Measurements from ENCODE around the gene C9orf72. TPM values are rescaled to one million over a fixed set of nuclear protein-coding genes. Genes with fewer than 3 reads are reported as not detected.

Gene C9orf72
- polyA plus RNA-seq, 1 donor (not counting 4 experiments of a cell fraction or from before 2014, with no cell fraction given), result 7.7 TPM

DNA sequence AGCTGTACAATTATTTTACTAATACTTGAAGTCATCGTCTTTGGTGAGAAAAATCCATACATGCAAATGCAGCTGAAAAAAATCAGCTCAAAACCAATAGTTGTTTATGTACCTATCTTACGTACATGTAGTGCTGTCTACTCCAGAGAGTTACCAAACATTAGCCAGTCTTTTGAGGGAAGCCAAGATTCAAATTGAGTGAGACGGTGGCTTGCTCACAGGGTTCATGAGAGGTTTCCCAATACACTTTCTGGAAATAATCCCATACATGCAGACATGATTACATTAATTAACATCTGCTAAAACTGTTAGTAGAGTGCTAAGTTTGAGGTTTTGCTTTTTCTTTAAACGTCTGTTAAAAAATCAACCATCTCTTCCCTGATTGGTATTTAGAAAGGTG, 2.3 kb downstream of the C9orf72 start:
- Histone ChIP-seq H3K4me2 (ENCODE audit: control insufficient read depth, extremely low read depth, insufficient read depth, low read depth, low read length) (no peak overlapping the region), H3K9ac (ENCODE audit: control insufficient read depth, extremely low read depth, insufficient read depth, low read length) (no peak overlapping the region), H3K9me1 (ENCODE audit: control insufficient read depth, extremely low read depth, insufficient read depth, low read length) (no peaks in the 10 kb centered on the region), H3K27ac (ENCODE audit: control insufficient read depth, insufficient read depth, low read length) (no peak overlapping the region), H3K79me2 (ENCODE audit: control insufficient read depth, insufficient read depth, low read length) (peaks cover 2% of the 10 kb centered on the region), H4K20me1 (ENCODE audit: control insufficient read depth, extremely low read depth, insufficient read depth, low read length) (no peaks in the 10 kb centered on the region), H2AFZ (ENCODE audit: control insufficient read depth, low read length) (no peak overlapping the region), H3K27me3 (ENCODE audit: control insufficient read depth, extremely low read depth, insufficient read depth, low read length) (no peaks in the 10 kb centered on the region), H3K4me3 (ENCODE audit: control insufficient read depth in 2 of 3, extremely low read depth in 1 of 3, insufficient read depth in 2 of 3, low read depth in 1 of 3, low read length in 3 of 3) (no peak overlapping the region), H3K9me3 (ENCODE audit: control insufficient read depth, low read depth, low read length) (no peaks in the 10 kb centered on the region), H3K36me3 (ENCODE audit: control insufficient read depth in 2 of 2, extremely low read depth in 1 of 2, insufficient read depth in 2 of 2, low read length in 2 of 2) (peaks cover 0 to 2% of the 10 kb centered on the region in 2 experiments), H3K4me1 (ENCODE audit: control insufficient read depth, extremely low read depth, insufficient read depth, low read length) (peaks cover 9% of the 10 kb centered on the region)
- FAIRE-seq, result no peak
- no peak for TF ChIP-seq EZH2 (IDR thresholded peaks at IDR 0.05; ENCODE audit: low read length)
- TF ChIP-seq, protein P1, sequence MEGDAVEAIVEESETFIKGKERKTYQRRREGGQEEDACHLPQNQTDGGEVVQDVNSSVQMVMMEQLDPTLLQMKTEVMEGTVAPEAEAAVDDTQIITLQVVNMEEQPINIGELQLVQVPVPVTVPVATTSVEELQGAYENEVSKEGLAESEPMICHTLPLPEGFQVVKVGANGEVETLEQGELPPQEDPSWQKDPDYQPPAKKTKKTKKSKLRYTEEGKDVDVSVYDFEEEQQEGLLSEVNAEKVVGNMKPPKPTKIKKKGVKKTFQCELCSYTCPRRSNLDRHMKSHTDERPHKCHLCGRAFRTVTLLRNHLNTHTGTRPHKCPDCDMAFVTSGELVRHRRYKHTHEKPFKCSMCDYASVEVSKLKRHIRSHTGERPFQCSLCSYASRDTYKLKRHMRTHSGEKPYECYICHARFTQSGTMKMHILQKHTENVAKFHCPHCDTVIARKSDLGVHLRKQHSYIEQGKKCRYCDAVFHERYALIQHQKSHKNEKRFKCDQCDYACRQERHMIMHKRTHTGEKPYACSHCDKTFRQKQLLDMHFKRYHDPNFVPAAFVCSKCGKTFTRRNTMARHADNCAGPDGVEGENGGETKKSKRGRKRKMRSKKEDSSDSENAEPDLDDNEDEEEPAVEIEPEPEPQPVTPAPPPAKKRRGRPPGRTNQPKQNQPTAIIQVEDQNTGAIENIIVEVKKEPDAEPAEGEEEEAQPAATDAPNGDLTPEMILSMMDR (optimal IDR thresholded peaks at IDR 0.05 in 1 of 3, IDR thresholded peaks at IDR 0.05 in 1 of 3, conservative IDR thresholded peaks at IDR 0.05 in 1 of 3; ENCODE audit: extremely low read depth in 1 of 3, insufficient read depth in 2 of 3, low read length in 3 of 3), result no peak
- dilution Hi-C loops (cut with MboI; ENCODE audit: extremely low pct_ligation_motif_present, low sequenced_read_pairs), result no loop called here
- no peak for DNase-seq (ENCODE audit: low read depth, low spot score)

DNA sequence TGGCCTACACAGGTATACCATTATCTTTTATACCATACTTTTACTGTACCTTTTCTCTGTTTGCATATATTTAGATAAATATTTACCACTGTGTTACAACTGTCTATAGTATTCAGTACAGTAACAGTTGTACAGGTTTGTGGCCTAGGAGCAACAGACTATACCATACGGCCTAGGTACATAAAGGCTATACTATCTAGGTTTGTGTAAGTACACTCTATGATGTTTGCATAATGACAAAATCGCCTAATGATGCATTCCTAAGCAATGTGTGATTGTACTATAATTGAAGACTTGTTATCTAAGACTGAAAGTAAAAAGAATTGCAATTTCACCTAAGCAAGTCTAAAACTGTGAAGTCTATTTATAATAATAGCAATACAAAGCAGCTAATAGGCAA, 3.9 kb downstream of the C9orf72 start:
- peaks cover 6% of the 10 kb centered on the region for H3K4me1 ChIP-seq (ENCODE audit: control insufficient read depth, extremely low read depth, insufficient read depth, low read length)
- dilution Hi-C loops (cut with MboI; ENCODE audit: extremely low pct_ligation_motif_present, low sequenced_read_pairs), result no loop called here
- H3K9me1 ChIP-seq (ENCODE audit: control insufficient read depth, extremely low read depth, insufficient read depth, low read length), result no peaks in the 10 kb centered on the region
- no peaks in the 10 kb centered on the region for H3K9me3 ChIP-seq (ENCODE audit: control insufficient read depth, low read depth, low read length)
- no peak overlapping the region for H3K4me2 ChIP-seq (ENCODE audit: control insufficient read depth, extremely low read depth, insufficient read depth, low read depth, low read length)
- H3K27me3 ChIP-seq (ENCODE audit: control insufficient read depth, extremely low read depth, insufficient read depth, low read length), result no peaks in the 10 kb centered on the region
- no peak overlapping the region for H3K4me3 ChIP-seq (ENCODE audit: control insufficient read depth in 2 of 3, extremely low read depth in 1 of 3, insufficient read depth in 2 of 3, low read depth in 1 of 3, low read length in 3 of 3)
- TF ChIP-seq EZH2 (IDR thresholded peaks at IDR 0.05; ENCODE audit: low read length), result no peak
- TF ChIP-seq, protein P1 (optimal IDR thresholded peaks at IDR 0.05 in 1 of 3, IDR thresholded peaks at IDR 0.05 in 1 of 3, conservative IDR thresholded peaks at IDR 0.05 in 1 of 3; ENCODE audit: extremely low read depth in 1 of 3, insufficient read depth in 2 of 3, low read length in 3 of 3), result no peak
- H2AFZ ChIP-seq (ENCODE audit: control insufficient read depth, low read length), result no peak overlapping the region
- no peak overlapping the region for H3K27ac ChIP-seq (ENCODE audit: control insufficient read depth, insufficient read depth, low read length)
- no peak overlapping the region for H3K9ac ChIP-seq (ENCODE audit: control insufficient read depth, extremely low read depth, insufficient read depth, low read length)
- FAIRE-seq, result peak; percentile 74
- peaks cover 0 to 2% of the 10 kb centered on the region in 2 experiments for H3K36me3 ChIP-seq (ENCODE audit: control insufficient read depth in 2 of 2, extremely low read depth in 1 of 2, insufficient read depth in 2 of 2, low read length in 2 of 2)
- no peak for DNase-seq (ENCODE audit: low read depth, low spot score)
- no peaks in the 10 kb centered on the region for H4K20me1 ChIP-seq (ENCODE audit: control insufficient read depth, extremely low read depth, insufficient read depth, low read length)
- H3K79me2 ChIP-seq (ENCODE audit: control insufficient read depth, insufficient read depth, low read length), result peaks cover 2% of the 10 kb centered on the region
